ENCODE data around the gene MSMB.
"Not testable (repeated sequence)": the region's sequence is repeated elsewhere in the genome, so short reads cannot be mapped to it uniquely, and the experiment has no call there.

Gene MSMB

GRCh38 chr10:46014683-46015405 is 31.2 kb downstream of the MSMB start:
- DNase-seq = no peak

- DNase-seq = no peak
Measured at GRCh38 chr10:46014206-46014605, 31.9 kb downstream of the MSMB start.

- DNase-seq = no peak
Measured at GRCh38 chr10:46012746-46013145, 33.3 kb downstream of the MSMB start.

- DNase-seq = no peak
Measured at GRCh38 chr10:46006219-46006618, 39.9 kb downstream of the MSMB start.

GRCh38 chr10:46005383-46005782 is 40.7 kb downstream of the MSMB start:
- DNase-seq = no peak

- DNase-seq = no peak
Measured at GRCh38 chr10:46004963-46005362, 41.1 kb downstream of the MSMB start.

GRCh38 chr10:46002916-46003693 is 43.0 kb downstream of the MSMB start:
- no peak for DNase-seq

- not testable (repeated sequence) for DNase-seq
Measured at GRCh38 chr10:46002189-46002687, 43.8 kb downstream of the MSMB start.

GRCh38 chr10:46001187-46001756 is 44.8 kb downstream of the MSMB start:
- DNase-seq = peak in 1 of 56 donors; percentile 13

- DNase-seq = no peak
Measured at GRCh38 chr10:46000538-46000937, 45.5 kb downstream of the MSMB start.

GRCh38 chr10:45999955-46000354 is 46.1 kb downstream of the MSMB start:
- DNase-seq = not testable (repeated sequence)

- no peak for DNase-seq
Measured at GRCh38 chr10:45997994-45998763, 47.9 kb downstream of the MSMB start.

GRCh38 chr10:45997557-45997956 is 48.5 kb downstream of the MSMB start:
- DNase-seq = no peak

GRCh38 chr10:45985590-45985989 is 60.5 kb downstream of the MSMB start:
- not testable (repeated sequence) for DNase-seq

- DNase-seq = not testable (repeated sequence)
Measured at GRCh38 chr10:45984473-45984872, 61.6 kb downstream of the MSMB start.

GRCh38 chr10:45983538-45984186 is 62.4 kb downstream of the MSMB start:
- peak in 11 of 56 donors; percentile 5 to 55 (median 20) for DNase-seq

All from nucleus accumbens (tissue), 56 donors.